Memory B cell (primary cell): ENCODE results near the gene TTC13.
"Not testable (repeated sequence)": the region's sequence is repeated elsewhere in the genome, so short reads cannot be mapped to it uniquely, and the experiment has no call there.

Source experiments
- ATAC-seq: fragments of 150-1000 bp; cut with Tn5 transposase; 2 replicates; pipeline ENCODE4 v1.10.0; 2021; ENCODE audit warnings: low read depth, mild to moderate bottlenecking, moderate library complexity
- DNase-seq, 2 donors: peaks; one replicate each; pipeline ENCODE4 v3.0.0; 2022; ENCODE audit warnings: low spot score in 2 of 2
- H3K27ac Mint-ChIP-seq: one replicate; pipeline ENCODE4 v1.8.0; 2022; ENCODE audit warnings: mild to moderate bottlenecking, moderate library complexity, mixed read lengths
- H3K27me3 Mint-ChIP-seq: one replicate; pipeline ENCODE4 v1.8.0; 2022; ENCODE audit warnings: mixed read lengths
- H3K36me3 Mint-ChIP-seq: one replicate; pipeline ENCODE4 v1.8.0; 2022; ENCODE audit warnings: mild to moderate bottlenecking, mixed read lengths
- H3K4me1 Mint-ChIP-seq: one replicate; pipeline ENCODE4 v1.8.0; 2022; ENCODE audit warnings: mixed read lengths
- H3K4me3 Mint-ChIP-seq: one replicate; pipeline ENCODE4 v1.8.0; 2022; ENCODE audit warnings: mild to moderate bottlenecking, moderate library complexity, mixed read lengths
- H3K9me3 Mint-ChIP-seq: one replicate; pipeline ENCODE4 v1.8.0; 2022; ENCODE audit warnings: mixed read lengths

The TTC13 gene, protein sequence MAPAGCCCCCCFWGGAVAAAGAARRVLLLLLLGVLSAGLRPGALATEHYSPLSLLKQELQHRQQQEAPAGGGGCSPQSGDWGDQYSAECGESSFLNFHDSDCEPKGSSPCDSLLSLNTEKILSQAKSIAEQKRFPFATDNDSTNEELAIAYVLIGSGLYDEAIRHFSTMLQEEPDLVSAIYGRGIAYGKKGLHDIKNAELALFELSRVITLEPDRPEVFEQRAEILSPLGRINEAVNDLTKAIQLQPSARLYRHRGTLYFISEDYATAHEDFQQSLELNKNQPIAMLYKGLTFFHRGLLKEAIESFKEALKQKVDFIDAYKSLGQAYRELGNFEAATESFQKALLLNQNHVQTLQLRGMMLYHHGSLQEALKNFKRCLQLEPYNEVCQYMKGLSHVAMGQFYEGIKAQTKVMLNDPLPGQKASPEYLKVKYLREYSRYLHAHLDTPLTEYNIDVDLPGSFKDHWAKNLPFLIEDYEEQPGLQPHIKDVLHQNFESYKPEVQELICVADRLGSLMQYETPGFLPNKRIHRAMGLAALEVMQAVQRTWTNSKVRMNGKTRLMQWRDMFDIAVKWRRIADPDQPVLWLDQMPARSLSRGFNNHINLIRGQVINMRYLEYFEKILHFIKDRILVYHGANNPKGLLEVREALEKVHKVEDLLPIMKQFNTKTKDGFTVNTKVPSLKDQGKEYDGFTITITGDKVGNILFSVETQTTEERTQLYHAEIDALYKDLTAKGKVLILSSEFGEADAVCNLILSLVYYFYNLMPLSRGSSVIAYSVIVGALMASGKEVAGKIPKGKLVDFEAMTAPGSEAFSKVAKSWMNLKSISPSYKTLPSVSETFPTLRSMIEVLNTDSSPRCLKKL

DNA sequence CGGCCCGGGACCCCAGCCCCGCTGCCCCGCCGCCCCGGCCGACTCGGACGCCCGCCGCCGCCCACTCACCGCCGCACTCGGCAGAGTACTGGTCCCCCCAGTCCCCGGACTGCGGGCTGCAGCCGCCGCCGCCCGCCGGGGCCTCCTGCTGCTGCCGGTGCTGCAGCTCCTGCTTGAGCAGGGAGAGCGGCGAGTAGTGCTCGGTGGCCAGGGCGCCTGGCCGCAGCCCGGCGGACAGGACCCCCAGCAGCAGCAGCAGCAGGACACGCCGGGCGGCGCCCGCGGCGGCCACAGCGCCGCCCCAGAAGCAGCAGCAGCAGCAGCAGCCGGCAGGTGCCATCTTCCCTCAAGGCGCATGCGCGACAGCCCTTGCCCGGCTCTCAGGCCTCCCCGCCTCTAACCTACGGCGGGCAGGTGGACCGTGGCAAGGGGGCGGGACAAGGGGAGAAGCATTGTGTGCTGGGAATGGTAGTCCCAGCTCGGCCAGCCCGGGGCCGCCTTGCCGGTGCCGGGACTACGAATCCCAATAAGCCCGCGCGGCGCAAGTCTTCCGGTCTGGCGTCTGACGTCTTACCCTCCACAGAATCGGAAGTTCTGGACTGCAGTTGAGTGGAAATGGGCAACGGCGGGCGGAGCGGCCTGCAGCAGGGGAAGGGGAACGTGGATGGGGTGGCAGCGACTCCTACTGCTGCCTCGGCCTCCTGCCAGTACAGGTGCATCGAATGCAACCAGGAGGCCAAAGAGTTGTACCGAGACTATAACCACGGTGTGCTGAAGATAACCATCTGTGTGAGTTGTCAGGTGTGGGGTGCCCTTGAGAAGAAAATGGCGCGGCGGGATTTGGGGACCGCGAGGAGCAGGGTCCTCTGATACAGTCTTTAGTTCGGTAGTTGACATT, at the start of gene TTC13, which contains the start of gene ARV1:
TSS of gene TTC13 (minus strand) at position 371 of the 898 bp plus-strand sequence. CDS start at position 340, 31 bp downstream.
TSS of gene ARV1 (plus strand) at position 604 of the 898 bp plus-strand sequence. CDS start at position 616, 12 bp downstream.
- no peaks in the 10 kb centered on the region for H3K27me3 Mint-ChIP-seq
- DNase-seq (peak; percentile 89 to 97), ATAC-seq (peak; percentile 89)
- H3K4me3 Mint-ChIP-seq = peak within 1 kb of the TSS; percentile 99
- peaks cover 21% of the 10 kb centered on the region for H3K4me1 Mint-ChIP-seq
- peak within 1 kb of the TSS; percentile 95 for H3K27ac Mint-ChIP-seq
- H3K9me3 Mint-ChIP-seq = no peaks in the 10 kb centered on the region
- peaks cover 4% of the 10 kb centered on the region for H3K36me3 Mint-ChIP-seq

DNA sequence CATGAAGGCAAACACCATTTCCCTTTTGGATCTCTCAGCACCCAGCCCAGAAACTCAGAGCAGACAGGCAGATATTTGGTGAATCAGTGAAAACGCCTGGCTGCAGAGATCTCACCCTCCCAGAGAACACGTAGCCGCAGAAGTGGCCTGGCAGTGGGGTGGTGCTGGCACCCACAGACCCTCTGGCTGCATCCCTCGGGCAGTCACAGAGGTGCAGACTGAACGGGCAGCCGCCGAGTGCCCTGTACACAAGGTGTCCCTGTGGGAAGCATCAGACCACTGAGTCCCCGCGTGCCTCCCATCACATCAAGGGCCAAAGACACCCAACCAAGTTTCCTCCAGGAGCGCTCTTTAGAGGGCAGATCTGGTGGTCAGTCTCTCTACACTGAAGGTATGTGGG, 49.3 kb upstream of the TTC13 start:
- Mint-ChIP-seq H3K27me3 (no peaks in the 10 kb centered on the region), H3K36me3 (no peaks in the 10 kb centered on the region), H3K27ac (no peak overlapping the region), H3K9me3 (no peaks in the 10 kb centered on the region), H3K4me1 (peaks cover 4% of the 10 kb centered on the region), H3K4me3 (no peak overlapping the region)
- ATAC-seq (no peak), DNase-seq (no peak)

DNA sequence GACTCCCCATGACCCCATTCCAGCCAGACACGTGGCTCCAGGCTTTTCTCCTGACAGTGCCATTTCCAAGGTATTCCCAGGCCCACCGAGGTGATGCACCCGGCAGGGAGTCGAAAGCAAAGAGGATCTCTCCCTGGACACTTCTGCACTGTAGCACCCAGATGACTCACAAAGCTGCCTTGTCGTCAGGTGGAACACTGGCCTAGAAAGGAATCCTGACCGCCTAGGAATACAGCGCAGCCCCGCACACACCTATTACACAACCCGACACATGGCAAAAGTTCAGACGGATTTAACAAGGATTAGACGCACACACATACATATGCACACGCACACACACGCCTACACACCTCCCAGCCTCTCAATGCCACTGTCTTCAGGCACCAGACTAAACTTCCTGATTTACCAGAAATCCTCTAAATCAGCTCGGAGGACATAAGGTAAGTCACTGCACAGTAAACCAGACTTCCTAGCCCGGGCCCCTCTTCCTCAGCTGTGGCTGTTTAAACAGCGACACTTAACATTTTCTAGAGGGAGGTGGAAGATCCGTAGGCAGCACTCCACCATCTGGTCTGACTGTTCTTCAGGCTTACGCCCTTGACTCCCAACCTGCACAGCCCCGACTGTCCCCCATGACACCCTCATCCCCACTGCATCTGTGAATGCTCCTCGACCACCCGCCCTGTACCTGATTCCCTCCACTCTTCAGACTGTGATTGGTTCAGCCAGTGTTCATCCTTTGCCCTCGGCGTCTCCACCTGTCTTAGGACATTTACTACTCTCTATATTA, 48.7 kb upstream of the TTC13 start:
- Mint-ChIP-seq H3K36me3 (no peaks in the 10 kb centered on the region), H3K4me3 (no peak overlapping the region), H3K27me3 (no peaks in the 10 kb centered on the region), H3K27ac (no peak overlapping the region), H3K4me1 (peaks cover 4% of the 10 kb centered on the region), H3K9me3 (no peaks in the 10 kb centered on the region)
- DNase-seq = no peak
- no peak for ATAC-seq

DNA sequence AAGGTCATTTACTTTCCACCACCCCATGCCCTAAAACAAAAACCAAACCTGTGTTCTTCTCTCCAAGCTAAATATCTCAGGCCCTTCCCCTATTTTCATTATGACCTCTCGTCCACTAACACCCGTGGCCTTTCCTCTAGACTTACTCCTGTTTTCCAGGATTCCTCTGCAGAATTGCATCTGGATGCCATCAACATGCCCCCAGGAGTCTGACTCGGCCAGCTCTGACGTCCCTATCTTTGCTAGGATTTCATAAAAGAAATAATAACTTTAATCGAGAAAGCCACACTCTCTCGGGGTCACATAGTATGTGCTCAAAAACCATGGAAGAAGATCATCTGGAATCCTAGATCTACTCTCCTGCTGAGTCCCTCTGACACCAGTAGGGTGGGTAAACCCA, 47.9 kb upstream of the TTC13 start:
- Mint-ChIP-seq H3K4me1 (peaks cover 4% of the 10 kb centered on the region), H3K4me3 (no peak overlapping the region), H3K27ac (no peak overlapping the region), H3K9me3 (no peaks in the 10 kb centered on the region), H3K36me3 (no peaks in the 10 kb centered on the region), H3K27me3 (no peaks in the 10 kb centered on the region)
- no peak for DNase-seq
- ATAC-seq = no peak

DNA sequence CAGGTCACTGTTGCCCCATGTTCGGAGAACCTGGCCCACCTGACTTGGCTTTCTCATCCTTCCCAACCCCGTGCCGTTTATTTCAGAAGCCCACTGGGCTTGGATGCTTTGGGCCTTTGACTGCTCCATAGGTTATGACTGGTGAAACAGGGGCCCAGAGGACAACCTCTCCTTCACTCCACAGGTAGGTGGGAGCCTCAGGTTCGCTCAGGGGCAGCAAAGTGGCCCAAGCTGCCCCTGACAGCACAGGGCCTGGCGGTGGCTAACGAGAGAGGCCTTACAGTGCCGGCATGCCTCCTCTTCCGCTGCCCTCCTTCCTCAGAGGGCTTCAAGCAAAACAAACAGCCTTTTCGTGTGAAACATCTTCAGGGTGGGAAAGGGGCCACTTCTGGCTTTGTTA, 44.5 kb upstream of the TTC13 start:
- no peak for ATAC-seq
- H3K36me3 Mint-ChIP-seq = peaks cover 8% of the 10 kb centered on the region
- no peaks in the 10 kb centered on the region for H3K4me1 Mint-ChIP-seq
- no peaks in the 10 kb centered on the region for H3K9me3 Mint-ChIP-seq
- DNase-seq = no peak
- no peak overlapping the region for H3K27ac Mint-ChIP-seq
- no peak overlapping the region for H3K4me3 Mint-ChIP-seq
- no peaks in the 10 kb centered on the region for H3K27me3 Mint-ChIP-seq

DNA sequence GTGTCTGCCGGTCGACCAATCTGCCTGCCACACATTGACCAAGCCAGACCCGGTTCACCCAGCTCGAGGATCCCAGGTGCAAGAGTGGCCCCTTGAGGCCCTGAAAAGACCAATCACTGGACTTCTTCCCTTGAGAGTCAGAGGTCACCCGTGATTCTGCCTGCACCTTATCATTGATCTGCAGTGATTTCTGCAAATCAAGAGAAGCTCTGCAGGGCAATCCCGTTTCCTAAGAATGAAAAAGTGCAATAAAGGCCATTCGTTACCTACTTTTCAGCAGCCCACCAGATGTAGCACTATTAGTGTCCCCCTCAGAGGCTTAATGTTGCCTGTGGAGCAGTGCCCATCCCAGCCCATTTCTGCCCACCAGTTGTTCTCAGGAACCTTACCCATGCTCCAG, 43.9 kb upstream of the TTC13 start:
- H3K27ac Mint-ChIP-seq, H3K9me3 Mint-ChIP-seq, H3K4me3 Mint-ChIP-seq, H3K4me1 Mint-ChIP-seq, ATAC-seq, H3K36me3 Mint-ChIP-seq, H3K27me3 Mint-ChIP-seq, DNase-seq: not testable (repeated sequence)

DNA sequence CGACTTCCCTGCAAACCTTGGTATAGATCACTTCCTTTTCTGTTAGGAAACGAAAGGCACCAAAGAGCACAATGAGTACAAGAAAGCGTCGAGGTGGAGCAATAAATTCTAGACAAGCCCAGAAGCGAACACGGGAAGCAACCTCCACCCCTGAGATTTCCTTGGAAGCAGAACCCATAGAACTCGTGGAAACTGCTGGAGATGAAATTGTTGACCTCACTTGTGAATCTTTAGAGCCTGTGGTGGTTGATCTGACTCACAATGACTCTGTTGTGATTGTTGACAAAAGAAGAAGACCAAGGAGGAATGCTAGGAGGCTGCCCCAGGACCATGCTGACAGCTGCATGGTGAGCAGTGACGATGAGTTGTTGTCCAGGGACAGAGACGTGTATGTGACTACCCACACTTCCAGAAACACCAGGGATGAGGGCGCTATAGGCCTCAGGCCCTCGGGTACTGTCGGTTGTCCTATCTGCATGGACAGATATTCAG, 42.9 kb upstream of the TTC13 start:
- no peak for DNase-seq
- H3K4me1 Mint-ChIP-seq = no peaks in the 10 kb centered on the region
- H3K27me3 Mint-ChIP-seq = no peaks in the 10 kb centered on the region
- no peak for ATAC-seq
- no peak overlapping the region for H3K4me3 Mint-ChIP-seq
- H3K27ac Mint-ChIP-seq = no peak overlapping the region
- peaks cover 8% of the 10 kb centered on the region for H3K36me3 Mint-ChIP-seq
- no peaks in the 10 kb centered on the region for H3K9me3 Mint-ChIP-seq

DNA sequence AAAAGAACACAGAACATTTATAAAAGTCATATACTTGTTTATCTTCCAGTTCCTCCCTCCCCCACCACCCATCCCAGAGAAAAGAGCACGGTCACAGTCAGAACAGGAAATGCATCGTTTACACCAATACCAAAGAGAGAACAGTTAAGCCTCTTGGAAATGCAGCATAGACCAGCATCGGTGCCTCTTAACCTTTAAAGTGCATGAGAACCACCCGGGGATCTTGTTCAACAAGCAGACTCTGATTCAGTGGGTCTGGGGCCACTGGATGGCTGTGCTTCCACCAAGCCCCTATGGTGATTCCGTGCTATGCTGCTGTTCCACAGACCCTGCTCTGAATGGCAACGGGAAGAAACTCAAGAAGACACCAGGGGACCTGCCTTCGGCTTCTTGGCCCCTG, 42.2 kb upstream of the TTC13 start:
- Mint-ChIP-seq H3K9me3 (no peaks in the 10 kb centered on the region), H3K4me1 (no peaks in the 10 kb centered on the region), H3K4me3 (no peak overlapping the region), H3K27me3 (no peaks in the 10 kb centered on the region), H3K36me3 (peaks cover 8% of the 10 kb centered on the region), H3K27ac (no peak overlapping the region)
- DNase-seq (no peak), ATAC-seq (no peak)

DNA sequence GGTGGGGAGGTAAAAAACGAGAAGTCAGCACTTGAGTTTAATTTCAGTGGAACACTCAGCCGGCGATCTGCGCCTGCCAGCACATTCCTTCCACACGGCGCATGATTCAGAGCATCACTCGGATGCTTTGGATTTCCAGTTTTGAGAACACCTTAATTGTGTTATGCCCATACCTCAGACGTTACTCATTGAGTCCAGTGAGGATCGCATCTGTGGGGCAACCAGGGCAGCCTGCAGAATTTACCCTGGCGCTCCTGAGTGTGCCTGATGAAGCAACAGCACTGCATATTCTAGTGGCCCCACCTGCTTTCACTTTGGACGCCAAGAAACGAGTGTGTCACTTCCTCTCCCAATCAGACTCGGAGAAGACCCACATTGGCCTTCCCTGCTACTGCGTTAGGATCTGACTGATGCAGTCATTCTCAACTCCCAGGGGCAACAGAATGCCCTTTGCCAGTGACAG, 41.5 kb upstream of the TTC13 start:
- Mint-ChIP-seq H3K9me3 (no peaks in the 10 kb centered on the region), H3K36me3 (peaks cover 8% of the 10 kb centered on the region), H3K4me1 (no peaks in the 10 kb centered on the region), H3K4me3 (peak overlapping the region; percentile 58), H3K27ac (no peak overlapping the region), H3K27me3 (no peaks in the 10 kb centered on the region)
- DNase-seq (no peak), ATAC-seq (peak; percentile 27)

DNA sequence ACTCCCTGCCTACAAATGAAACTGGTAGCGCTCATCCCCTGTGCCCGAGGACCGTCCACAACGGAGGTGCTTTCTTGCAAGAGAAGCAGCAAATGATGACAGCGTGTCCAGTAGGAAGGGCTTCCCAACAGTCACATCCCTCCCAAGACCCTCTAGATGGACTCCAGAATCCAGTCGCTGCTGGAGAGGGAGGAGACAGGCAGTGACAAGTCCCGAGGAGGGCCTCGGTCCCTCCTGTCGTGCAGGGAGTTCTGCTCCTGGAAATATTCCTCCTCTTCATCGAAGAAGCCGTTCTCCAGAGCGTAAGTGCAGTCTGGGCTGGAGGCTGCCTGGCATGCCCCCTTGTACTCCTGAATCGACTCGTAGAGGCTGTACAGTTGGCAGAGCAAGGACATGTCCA, 41.0 kb upstream of the TTC13 start:
- no peak overlapping the region for H3K4me3 Mint-ChIP-seq
- no peak overlapping the region for H3K27ac Mint-ChIP-seq
- peaks cover 8% of the 10 kb centered on the region for H3K36me3 Mint-ChIP-seq
- no peaks in the 10 kb centered on the region for H3K4me1 Mint-ChIP-seq
- no peaks in the 10 kb centered on the region for H3K9me3 Mint-ChIP-seq
- ATAC-seq (no peak), DNase-seq (no peak)
- H3K27me3 Mint-ChIP-seq = no peaks in the 10 kb centered on the region

DNA sequence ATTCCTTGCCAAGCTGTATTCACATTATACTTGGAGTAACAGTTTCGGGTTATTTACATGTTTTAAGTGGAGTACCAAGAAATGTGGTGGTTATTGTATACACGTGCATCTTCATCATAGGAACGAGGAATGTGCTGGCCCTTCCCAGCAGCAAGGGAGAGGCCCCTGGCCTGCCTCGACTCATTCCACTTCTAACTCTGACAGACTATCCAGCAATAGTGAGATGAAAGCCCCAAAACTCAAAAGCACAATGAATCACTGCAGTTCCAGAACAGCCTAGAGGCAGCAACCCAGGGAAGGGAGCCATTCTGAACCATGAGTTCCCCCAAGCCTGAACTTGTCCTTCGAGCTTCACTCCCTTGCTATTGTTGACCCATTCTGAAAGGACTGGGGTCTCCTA, 38.3 kb upstream of the TTC13 start:
- Mint-ChIP-seq H3K27me3 (no peaks in the 10 kb centered on the region), H3K4me1 (no peaks in the 10 kb centered on the region), H3K36me3 (peaks cover 8% of the 10 kb centered on the region), H3K9me3 (no peaks in the 10 kb centered on the region), H3K27ac (no peak overlapping the region), H3K4me3 (no peak overlapping the region)
- no peak for ATAC-seq
- DNase-seq = no peak

DNA sequence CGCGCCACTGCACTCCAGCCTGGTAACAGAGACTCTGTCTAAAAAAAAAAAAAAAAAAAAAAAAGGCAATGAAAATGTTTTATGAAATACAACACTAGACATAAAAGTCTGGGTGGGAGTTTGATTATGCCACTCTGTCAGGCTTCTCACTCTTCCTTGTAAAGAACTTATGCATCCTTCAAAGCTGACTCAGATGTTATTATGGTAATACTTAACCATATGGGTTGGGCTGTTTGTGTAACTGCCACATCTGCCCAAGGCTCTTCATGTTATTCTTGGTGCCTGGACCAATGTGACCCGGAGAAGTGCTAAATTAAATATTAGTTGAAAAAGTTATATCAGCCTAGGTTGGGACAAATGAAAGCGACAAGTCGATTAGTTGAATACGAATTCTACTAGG, 37.6 kb upstream of the TTC13 start:
- Mint-ChIP-seq H3K9me3 (no peaks in the 10 kb centered on the region), H3K27me3 (no peaks in the 10 kb centered on the region), H3K4me3 (no peak overlapping the region), H3K36me3 (peaks cover 8% of the 10 kb centered on the region), H3K27ac (no peak overlapping the region), H3K4me1 (no peaks in the 10 kb centered on the region)
- no peak for DNase-seq
- ATAC-seq = no peak
